Subcutaneous abdominal adipose tissue (tissue), 5 donors: ENCODE data around the gene VPS41.

Experiments
- H3K27ac ChIP-seq: one replicate; pipeline ENCODE4 v1.7.0; 2013; ENCODE audit warnings: low read depth, mild to moderate bottlenecking, inconsistent platforms, low read length, moderate library complexity
- H3K27me3 ChIP-seq, 5 donors: one replicate each; pipeline ENCODE4 v1.7.0; 2013; ENCODE audit warnings: low read length in 5 of 5, inconsistent platforms in 1 of 5; ENCODE audit not compliant: control insufficient read depth in 5 of 5, insufficient read depth in 4 of 5
- H3K36me3 ChIP-seq, 5 donors: one replicate each; pipeline ENCODE4 v1.7.0; 2013; ENCODE audit warnings: low read length in 5 of 5; ENCODE audit not compliant: control insufficient read depth in 5 of 5, insufficient read depth in 5 of 5
- H3K4me1 ChIP-seq, 5 donors: one replicate each; pipeline ENCODE4 v1.7.0; 2013; ENCODE audit warnings: low read length in 5 of 5, mild to moderate bottlenecking in 3 of 5, moderate library complexity in 1 of 5; ENCODE audit not compliant: control insufficient read depth in 5 of 5, insufficient read depth in 5 of 5
- H3K4me3 ChIP-seq, 5 donors: one replicate each; pipeline ENCODE4 v1.7.0; 2013; ENCODE audit warnings: low read length in 5 of 5, low read depth in 1 of 5
- H3K9ac ChIP-seq, 5 donors: one replicate each; pipeline ENCODE4 v1.7.0; 2013; ENCODE audit warnings: low read length in 5 of 5, mild to moderate bottlenecking in 4 of 5, moderate library complexity in 3 of 5
- H3K9me3 ChIP-seq, 5 donors: one replicate each; pipeline ENCODE4 v1.7.0; 2013; ENCODE audit warnings: low read length in 5 of 5; ENCODE audit not compliant: control insufficient read depth in 5 of 5
- donor health status: healthy.
- donor health status: healthy.
- donor health status: healthy.
- donor health status: healthy.
- donor health status: healthy.

VPS41 gene

GRCh38 chr7:38694326-38694725, 214.7 kb downstream of the VPS41 start:
- Histone ChIP-seq H3K36me3 (no peaks in the 10 kb centered on the region), H3K27ac (no peak overlapping the region), H3K4me1 (no peaks in the 10 kb centered on the region), H3K9me3 (peaks cover 0 to 3% (median 0%) of the 10 kb centered on the region in 5 donors), H3K27me3 (no peaks in the 10 kb centered on the region), H3K4me3 (no peak overlapping the region), H3K9ac (no peak overlapping the region)

DNA sequence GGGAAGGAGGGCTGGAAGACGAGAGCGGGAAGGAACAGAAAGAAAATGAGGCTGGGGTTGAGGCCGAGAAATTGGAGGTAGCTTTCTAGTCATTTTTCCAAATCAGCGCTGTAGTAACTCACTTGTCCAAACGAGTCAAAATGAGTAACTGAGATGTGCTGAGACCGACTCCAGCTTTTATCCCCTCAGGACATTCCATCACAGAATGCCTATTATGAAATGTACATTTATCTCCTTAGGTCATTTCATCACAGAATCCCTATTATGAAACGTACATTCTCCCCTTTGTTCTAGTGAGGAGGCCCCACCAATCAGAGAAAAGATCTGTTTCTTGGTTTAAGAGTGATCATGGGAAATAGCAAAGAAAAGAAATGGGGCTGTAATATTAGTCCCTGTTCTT, 222.1 kb downstream of the VPS41 start:
- no peak overlapping the region for H3K9ac ChIP-seq
- H3K36me3 ChIP-seq, result no peaks in the 10 kb centered on the region
- no peak overlapping the region for H3K27ac ChIP-seq
- no peak overlapping the region for H3K4me3 ChIP-seq
- no peaks in the 10 kb centered on the region for H3K9me3 ChIP-seq
- H3K4me1 ChIP-seq, result peaks cover 0 to 2% (median 0%) of the 10 kb centered on the region in 5 donors
- H3K27me3 ChIP-seq, result no peaks in the 10 kb centered on the region

DNA sequence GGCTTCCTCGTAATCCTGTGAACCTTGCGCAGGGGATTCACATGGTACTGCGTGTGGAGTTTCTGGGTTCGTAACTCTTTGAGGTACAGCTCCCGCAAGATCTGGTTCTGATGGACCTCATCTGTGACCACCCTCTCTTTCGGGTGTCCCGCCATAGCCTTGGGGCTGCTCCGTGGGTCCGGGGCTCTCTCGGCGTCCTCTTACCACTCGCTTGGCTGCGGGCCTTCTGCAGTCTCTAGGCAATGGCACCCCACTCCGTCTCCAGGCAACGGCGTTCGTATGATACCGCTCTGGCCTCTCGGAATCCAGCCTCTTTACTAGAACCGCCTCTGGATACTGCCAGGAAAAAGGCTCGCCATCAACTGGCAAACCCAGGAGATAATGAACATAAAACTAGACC, 223.1 kb downstream of the VPS41 start:
- Histone ChIP-seq H3K27me3 (no peaks in the 10 kb centered on the region), H3K9me3 (no peaks in the 10 kb centered on the region), H3K4me1 (peaks cover 0 to 2% (median 0%) of the 10 kb centered on the region in 5 donors), H3K4me3 (no peak overlapping the region), H3K27ac (no peak overlapping the region), H3K36me3 (no peaks in the 10 kb centered on the region), H3K9ac (no peak overlapping the region)

DNA sequence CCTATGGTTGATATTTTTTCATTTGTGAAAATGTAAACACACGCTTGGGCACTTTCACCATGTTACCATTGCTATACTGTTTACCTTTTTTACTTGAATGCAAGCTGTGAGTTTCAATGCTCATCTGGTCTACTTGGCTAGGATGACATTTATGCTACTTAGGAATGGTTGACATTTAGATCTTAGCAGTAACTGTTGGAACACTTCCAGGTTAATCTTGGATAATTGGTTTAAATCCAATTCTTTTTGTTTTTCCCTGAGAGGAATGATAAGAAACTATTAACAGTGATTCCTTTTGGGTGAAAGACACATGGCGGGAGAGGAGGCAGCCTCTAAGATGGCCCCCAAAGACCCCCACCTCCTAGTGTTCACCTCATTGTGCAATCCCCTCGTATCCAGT, 226.4 kb downstream of the VPS41 start:
- H3K27ac ChIP-seq, result no peak overlapping the region
- H3K9ac ChIP-seq, result no peak overlapping the region
- no peaks in the 10 kb centered on the region for H3K27me3 ChIP-seq
- H3K36me3 ChIP-seq, result no peaks in the 10 kb centered on the region
- peaks cover 0 to 2% (median 0%) of the 10 kb centered on the region in 5 donors for H3K4me1 ChIP-seq
- H3K9me3 ChIP-seq, result peaks cover 0 to 5% (median 0%) of the 10 kb centered on the region in 5 donors
- no peak overlapping the region for H3K4me3 ChIP-seq

DNA sequence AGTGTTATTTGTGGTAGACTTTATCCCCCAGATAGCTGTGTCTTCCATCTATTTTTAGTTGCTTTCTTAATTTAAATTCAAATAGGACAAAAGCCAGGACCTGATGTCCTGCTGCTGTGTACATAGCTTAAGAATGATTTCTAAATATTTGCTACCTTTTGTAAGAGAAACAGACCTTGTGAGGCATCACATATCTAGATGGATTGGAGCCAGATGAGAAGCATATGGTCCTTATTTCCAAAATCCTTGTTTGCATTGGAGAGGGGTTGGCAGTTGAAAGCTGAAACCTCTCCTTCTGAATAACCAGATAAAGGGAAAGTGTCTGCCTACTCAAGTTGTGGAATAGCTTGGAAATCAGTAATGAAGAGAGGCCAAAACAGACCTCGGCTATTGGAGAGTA, 227.1 kb downstream of the VPS41 start:
- peaks cover 0 to 2% (median 0%) of the 10 kb centered on the region in 5 donors for H3K4me1 ChIP-seq
- no peak overlapping the region for H3K9ac ChIP-seq
- no peak overlapping the region for H3K27ac ChIP-seq
- H3K27me3 ChIP-seq, result no peaks in the 10 kb centered on the region
- H3K4me3 ChIP-seq, result no peak overlapping the region
- peaks cover 0 to 5% (median 0%) of the 10 kb centered on the region in 5 donors for H3K9me3 ChIP-seq
- H3K36me3 ChIP-seq, result no peaks in the 10 kb centered on the region

- Histone ChIP-seq H3K27ac (no peak overlapping the region), H3K9ac (no peak overlapping the region), H3K4me3 (no peak overlapping the region), H3K36me3 (no peaks in the 10 kb centered on the region), H3K9me3 (peaks cover 0 to 5% (median 0%) of the 10 kb centered on the region in 5 donors), H3K4me1 (peaks cover 0 to 9% (median 4%) of the 10 kb centered on the region in 5 donors), H3K27me3 (no peaks in the 10 kb centered on the region)
These were observed 229.6 kb downstream of the VPS41 start for GRCh38 chr7:38679419-38679818.

- peaks cover 0 to 9% (median 4%) of the 10 kb centered on the region in 5 donors for H3K4me1 ChIP-seq
- no peak overlapping the region for H3K4me3 ChIP-seq
- H3K27me3 ChIP-seq, result no peaks in the 10 kb centered on the region
- H3K9me3 ChIP-seq, result peaks cover 0 to 5% (median 0%) of the 10 kb centered on the region in 5 donors
- H3K27ac ChIP-seq, result no peak overlapping the region
- no peaks in the 10 kb centered on the region for H3K36me3 ChIP-seq
- no peak overlapping the region for H3K9ac ChIP-seq
These were observed 230.3 kb downstream of the VPS41 start for GRCh38 chr7:38678698-38679054.

- Histone ChIP-seq H3K9ac (no peak overlapping the region), H3K9me3 (peaks cover 0 to 5% (median 0%) of the 10 kb centered on the region in 5 donors), H3K4me1 (peaks cover 0 to 9% (median 4%) of the 10 kb centered on the region in 5 donors), H3K27ac (no peak overlapping the region), H3K4me3 (no peak overlapping the region), H3K27me3 (no peaks in the 10 kb centered on the region), H3K36me3 (no peaks in the 10 kb centered on the region)
These were observed 230.9 kb downstream of the VPS41 start for GRCh38 chr7:38677981-38678697.

GRCh38 chr7:38675494-38676106, 233.4 kb downstream of the VPS41 start:
- Histone ChIP-seq H3K27me3 (no peaks in the 10 kb centered on the region), H3K9me3 (peaks cover 0 to 5% (median 0%) of the 10 kb centered on the region in 5 donors), H3K9ac (no peak overlapping the region), H3K36me3 (no peaks in the 10 kb centered on the region), H3K4me1 (peaks cover 0 to 7% (median 4%) of the 10 kb centered on the region in 5 donors), H3K4me3 (no peak overlapping the region), H3K27ac (no peak overlapping the region)

DNA sequence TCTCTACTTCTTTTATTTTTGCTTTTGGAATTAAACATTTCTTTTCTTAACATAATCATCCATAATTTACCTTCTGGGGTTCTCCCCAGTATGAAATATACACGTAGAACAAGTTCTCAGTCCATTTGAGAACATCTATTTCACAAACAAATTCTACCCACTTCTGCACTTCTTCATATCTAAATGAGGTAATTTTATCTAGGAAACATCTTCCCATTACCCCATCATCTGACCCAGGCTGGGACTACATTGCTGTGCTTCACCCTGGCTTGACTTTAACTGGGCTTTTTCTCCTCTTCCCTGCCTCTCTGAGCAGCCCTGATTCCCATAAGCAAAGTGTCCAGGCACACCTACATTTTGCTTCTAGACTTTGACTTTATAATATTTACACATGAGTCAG, 234.5 kb downstream of the VPS41 start:
- H3K9ac ChIP-seq, result no peak overlapping the region
- H3K4me3 ChIP-seq, result no peak overlapping the region
- no peaks in the 10 kb centered on the region for H3K27me3 ChIP-seq
- H3K9me3 ChIP-seq, result peaks cover 0 to 5% (median 0%) of the 10 kb centered on the region in 5 donors
- peaks cover 0 to 11% (median 7%) of the 10 kb centered on the region in 5 donors for H3K4me1 ChIP-seq
- H3K36me3 ChIP-seq, result no peaks in the 10 kb centered on the region
- no peak overlapping the region for H3K27ac ChIP-seq
